Hypothalamus (tissue), 51 donors: ENCODE results near the gene STPG4.
A peak's percentile ranks its signal among the peaks of the same experiment; 100 is the strongest.

ENCODE experiments used
- DNase-seq, 51 donors: peaks; one replicate each; lab custom pipeline; 2025; lab: John Stamatoyannopoulos, UW

STPG4 gene

DNA sequence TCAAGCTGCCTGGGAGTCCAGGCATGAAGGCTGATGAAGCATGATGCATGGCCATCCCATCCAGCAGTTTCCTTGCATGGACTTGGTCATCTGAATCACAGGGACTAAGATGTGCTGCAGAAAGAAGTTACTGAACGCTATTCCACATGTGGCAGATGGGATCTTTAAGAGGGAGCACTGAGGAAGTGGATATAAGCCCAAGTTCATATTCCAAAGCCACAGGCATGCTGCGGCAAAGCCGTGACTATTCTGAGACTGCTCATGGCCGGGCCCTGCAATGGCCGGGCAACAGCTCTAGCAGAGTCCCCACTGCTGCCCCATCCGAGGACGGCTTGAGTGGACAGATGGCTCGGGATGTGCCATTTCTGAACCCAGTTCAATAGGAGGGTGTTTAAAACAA is 61.5 kb downstream of the STPG4 start:
- DNase-seq: no peak

DNA sequence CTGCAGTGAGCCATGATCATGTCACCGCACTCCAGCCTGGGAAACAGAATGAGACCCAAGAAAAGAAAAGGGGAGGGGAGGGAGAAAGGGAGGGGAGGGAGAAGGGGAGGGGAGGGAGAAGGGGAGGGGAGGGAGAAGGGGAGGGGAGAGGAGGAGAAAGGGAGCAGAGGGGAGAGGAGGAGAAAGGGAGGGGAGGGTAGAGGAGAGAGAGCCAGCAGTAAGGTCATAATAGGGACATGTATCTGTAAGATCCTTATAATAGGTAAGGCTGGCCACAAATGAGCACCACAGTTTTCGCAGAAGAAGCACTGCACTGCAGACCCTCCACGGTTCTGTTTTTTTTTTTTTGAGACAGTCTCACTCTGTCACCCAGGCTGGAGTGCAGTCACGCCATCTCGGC is 62.6 kb downstream of the STPG4 start:
- no peak for DNase-seq

GRCh38 chr2:47091118-47091517 is 64.0 kb downstream of the STPG4 start:
- DNase-seq: no peak

DNA sequence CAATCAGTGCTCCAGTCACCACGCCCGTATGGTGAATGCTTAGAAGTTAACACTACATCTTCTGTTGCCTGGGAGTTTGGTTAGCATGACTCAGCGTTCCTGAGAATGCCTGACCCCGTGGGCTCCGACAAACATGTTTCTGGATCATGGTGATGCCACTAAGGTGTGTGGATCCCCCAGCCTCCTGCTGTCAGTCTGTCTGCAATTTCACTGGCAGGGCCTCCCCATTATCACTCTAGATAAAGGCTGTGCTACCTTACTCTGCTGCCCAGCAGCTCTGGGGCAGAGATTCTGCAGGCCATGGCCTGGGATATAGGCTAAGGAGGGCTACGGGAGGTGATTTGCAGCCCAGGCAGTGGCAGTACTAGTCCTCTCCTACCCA is 66.0 kb downstream of the STPG4 start:
- DNase-seq: no peak

GRCh38 chr2:47088371-47089082 is 66.6 kb downstream of the STPG4 start:
- no peak for DNase-seq

DNA sequence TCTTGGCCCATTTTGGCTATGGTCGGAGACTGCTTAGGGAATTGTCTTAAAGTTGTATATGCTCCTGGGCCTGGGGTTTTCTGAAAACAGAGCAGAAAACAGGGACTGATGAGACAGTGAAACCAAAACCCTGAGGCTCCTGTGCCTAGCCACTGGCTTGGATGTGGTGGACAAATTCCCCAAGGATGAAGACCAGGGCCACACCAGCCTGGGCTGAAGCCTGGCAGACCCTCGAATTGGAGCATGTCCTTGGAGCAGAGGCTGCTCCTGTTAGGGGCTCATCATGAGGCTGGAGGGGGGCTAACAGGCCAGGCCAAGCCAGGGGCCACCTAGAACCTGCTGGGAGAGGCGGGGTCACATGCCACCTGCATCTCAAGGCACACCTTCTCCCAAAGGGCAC is 68.1 kb downstream of the STPG4 start:
- DNase-seq: no peak

- no peak for DNase-seq
These were observed 68.5 kb downstream of the STPG4 start for GRCh38 chr2:47086571-47086970.

DNA sequence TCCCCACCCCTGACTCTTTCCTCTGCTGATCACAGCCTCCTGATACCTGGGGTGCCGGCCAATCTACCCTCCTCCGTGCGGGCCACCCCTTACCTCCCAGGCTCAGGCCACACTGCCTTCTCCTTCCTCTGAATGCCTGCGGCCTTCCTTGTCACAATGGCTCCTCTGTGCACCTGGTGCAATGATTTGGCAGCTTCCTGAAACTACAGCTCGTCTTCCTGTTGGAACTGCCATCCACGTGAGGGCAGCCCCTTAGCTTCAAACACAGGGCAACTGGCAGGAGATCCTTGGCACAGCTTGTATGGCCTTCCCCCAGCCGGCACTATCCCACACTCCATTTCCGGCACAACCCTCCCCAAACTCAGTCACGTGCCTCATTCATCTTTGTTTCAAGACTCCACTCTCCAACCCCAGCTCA is 69.0 kb downstream of the STPG4 start:
- DNase-seq: peak in 4 of 51 donors; percentile 16 to 32 (median 22)

GRCh38 chr2:47083886-47084687 is 71.0 kb downstream of the STPG4 start:
- peak in 5 of 51 donors; percentile 21 to 38 (median 26) for DNase-seq

GRCh38 chr2:47083485-47083884 is 71.6 kb downstream of the STPG4 start:
- DNase-seq: no peak

GRCh38 chr2:47083005-47083404 is 72.1 kb downstream of the STPG4 start:
- DNase-seq: no peak

GRCh38 chr2:47080888-47081301 is 74.2 kb downstream of the STPG4 start:
- DNase-seq: no peak

GRCh38 chr2:47079515-47080412 is 75.3 kb downstream of the STPG4 start:
- peak in 24 of 51 donors; percentile 18 to 95 (median 52) for DNase-seq

- DNase-seq: no peak
These were observed 76.3 kb downstream of the STPG4 start for GRCh38 chr2:47078541-47079482.

- DNase-seq: no peak
These were observed 77.5 kb downstream of the STPG4 start for GRCh38 chr2:47077442-47078117.

DNA sequence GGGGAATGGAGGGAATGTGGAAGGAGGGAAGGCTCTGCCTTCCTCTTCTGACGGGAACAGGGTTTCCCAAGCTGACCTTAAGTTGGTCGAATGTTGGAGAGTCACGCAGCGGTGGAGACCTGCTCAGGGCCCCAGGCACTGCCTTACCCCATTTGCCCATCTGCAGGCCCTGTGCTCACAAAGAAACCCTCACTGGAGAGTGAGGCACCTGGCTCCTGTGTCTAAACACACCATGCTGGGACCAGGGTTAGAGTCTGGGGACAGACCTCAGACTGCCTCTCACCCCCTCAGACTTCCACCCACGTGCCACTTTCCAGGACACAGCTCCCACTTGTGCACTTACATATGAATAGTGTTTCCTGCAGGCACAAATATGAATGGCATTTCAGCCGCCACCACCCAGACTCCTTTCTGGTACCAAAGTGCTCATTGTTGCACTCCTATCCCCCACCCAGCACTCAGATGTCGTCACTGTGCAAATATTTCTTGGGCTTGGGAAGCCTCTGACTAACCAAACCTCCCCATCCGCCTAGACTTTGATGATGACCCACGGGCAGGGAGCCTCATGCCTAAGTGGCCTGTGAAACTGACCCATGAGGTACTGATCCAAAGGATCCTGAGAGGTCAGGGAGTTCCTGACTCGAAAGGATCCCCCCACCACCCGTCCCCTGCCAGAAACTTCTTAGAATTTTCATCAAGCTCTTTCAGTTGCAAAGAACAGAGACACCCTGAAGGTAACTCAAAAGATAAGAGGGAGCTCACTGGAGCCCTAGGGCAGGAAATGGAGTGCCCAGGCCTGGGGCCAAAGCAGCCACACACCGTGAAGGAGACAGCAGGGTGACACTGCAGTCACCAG is 78.3 kb downstream of the STPG4 start:
- DNase-seq: no peak

GRCh38 chr2:47076126-47076506 is 79.0 kb downstream of the STPG4 start:
- DNase-seq: no peak

DNA sequence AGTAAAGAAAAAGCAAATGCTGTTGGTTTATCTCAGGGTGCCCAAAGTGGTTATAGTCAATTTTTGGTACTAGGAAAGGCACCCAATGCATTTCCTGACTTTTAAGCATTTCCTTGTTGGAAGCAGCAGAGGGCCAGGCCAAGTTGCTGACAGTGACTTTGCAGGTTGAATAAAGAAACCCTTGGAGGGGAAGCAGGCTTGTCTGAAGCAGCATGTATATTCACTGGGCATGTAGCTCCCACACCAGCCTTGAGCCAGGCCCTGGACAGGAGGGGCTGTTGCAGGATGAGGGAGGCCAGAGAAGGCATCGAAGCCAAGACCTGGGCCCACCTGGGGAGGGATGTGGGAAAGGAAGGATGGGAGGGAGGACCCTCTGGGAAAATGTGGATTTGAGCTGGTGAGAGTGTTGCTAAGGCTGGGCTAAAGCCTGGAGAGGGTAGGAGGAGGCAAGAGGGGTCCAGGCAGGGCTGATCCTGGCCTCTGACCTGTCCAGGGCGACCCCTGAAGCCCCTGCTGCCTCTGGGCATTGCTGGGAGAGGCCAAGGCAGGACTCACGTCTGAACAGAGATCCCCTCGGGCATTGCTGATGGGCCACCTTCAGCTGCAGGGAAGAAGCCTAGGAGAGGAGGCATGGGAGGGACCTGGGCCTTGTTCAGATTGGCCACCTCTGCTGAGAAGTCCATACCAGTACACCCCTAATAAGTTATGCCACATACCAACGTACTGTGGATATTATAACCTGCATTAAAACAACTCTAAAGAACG is 79.6 kb downstream of the STPG4 start:
- no peak for DNase-seq
